Testis (tissue), 2 donors: Measurements from ENCODE around the gene CACNA2D3.

Experiments
- POLR2A ChIP-seq: fragments of 450-650 bp; IDR thresholded peaks from one replicate; pipeline ENCODE4 v1.6.1; 2017; ENCODE audit warnings: antibody characterized with exemption, mild to moderate bottlenecking, moderate library complexity
- TF ChIP-seq, protein P1 (sequence below), 3 experiments: fragments of 450-650 bp in 2 of 3; fragments of 200-600 bp in 1 of 3; sonication (generic) in 1 of 3; IDR thresholded peaks; one replicate each; pipeline ENCODE4 v1.5.1; 2016 to 2019; ENCODE audit warnings: antibody characterized with exemption in 3 of 3, mild to moderate bottlenecking in 2 of 3, moderate library complexity in 1 of 3

GRCh38 chr3:54134713-54135112 lies 12.4 kb downstream of the CACNA2D3 start:
- TF ChIP-seq, protein P1, sequence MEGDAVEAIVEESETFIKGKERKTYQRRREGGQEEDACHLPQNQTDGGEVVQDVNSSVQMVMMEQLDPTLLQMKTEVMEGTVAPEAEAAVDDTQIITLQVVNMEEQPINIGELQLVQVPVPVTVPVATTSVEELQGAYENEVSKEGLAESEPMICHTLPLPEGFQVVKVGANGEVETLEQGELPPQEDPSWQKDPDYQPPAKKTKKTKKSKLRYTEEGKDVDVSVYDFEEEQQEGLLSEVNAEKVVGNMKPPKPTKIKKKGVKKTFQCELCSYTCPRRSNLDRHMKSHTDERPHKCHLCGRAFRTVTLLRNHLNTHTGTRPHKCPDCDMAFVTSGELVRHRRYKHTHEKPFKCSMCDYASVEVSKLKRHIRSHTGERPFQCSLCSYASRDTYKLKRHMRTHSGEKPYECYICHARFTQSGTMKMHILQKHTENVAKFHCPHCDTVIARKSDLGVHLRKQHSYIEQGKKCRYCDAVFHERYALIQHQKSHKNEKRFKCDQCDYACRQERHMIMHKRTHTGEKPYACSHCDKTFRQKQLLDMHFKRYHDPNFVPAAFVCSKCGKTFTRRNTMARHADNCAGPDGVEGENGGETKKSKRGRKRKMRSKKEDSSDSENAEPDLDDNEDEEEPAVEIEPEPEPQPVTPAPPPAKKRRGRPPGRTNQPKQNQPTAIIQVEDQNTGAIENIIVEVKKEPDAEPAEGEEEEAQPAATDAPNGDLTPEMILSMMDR (IDR thresholded peaks at IDR 0.05): no peak
- TF ChIP-seq POLR2A: no peak
